Activated CD4-positive, alpha-beta T cell treated with anti-CD3 and anti-CD28 coated beads, Interleukin-2, amount 10 ng/mL, durations not matched to agents 24 days and 14 days (primary cell): ENCODE measurements around the gene JOSD1. TPM values are rescaled to one million over a fixed set of nuclear protein-coding genes. Genes with fewer than 3 reads are reported as not detected.

Experiments
- DNase-seq: peaks from one replicate; pipeline ENCODE4 v3.0.0; 2022
- H3K27ac Mint-ChIP-seq: one replicate; pipeline ENCODE4 v1.8.0; 2022; ENCODE audit warnings: mild to moderate bottlenecking, mixed read lengths
- H3K27me3 Mint-ChIP-seq: one replicate; pipeline ENCODE4 v1.8.0; 2022; ENCODE audit warnings: mixed read lengths
- H3K36me3 Mint-ChIP-seq: one replicate; pipeline ENCODE4 v1.8.0; 2022; ENCODE audit warnings: low read depth, mild to moderate bottlenecking, mixed read lengths
- H3K4me1 Mint-ChIP-seq: one replicate; pipeline ENCODE4 v1.8.0; 2021; ENCODE audit warnings: mixed read lengths
- H3K4me3 Mint-ChIP-seq: one replicate; pipeline ENCODE4 v1.8.0; 2022; ENCODE audit warnings: mild to moderate bottlenecking, moderate library complexity, mixed read lengths
- H3K9me3 Mint-ChIP-seq: one replicate; pipeline ENCODE4 v1.8.0; 2021; ENCODE audit warnings: mixed read lengths
- intact Hi-C: fragments of 100-400 bp; cut with micrococcal nuclease; formaldehyde crosslinking; loops from one replicate; pipeline ENCODE4 v1.15.1; 2023
- total RNA-seq: library from RNA; stranded (reverse); gene quantifications from 2 replicates; pipeline ENCODE4 v1.2.3, GENCODE V29; 2022

The JOSD1 gene
- total RNA-seq, 1 donor from 2014 or later: 90.4 TPM

- H3K4me1 Mint-ChIP-seq: peaks cover 40% of the 10 kb centered on the region
- H3K9me3 Mint-ChIP-seq: no peaks in the 10 kb centered on the region
- H3K27me3 Mint-ChIP-seq: no peaks in the 10 kb centered on the region
- intact Hi-C loops: no loop called here
- H3K36me3 Mint-ChIP-seq: peaks cover 76% of the 10 kb centered on the region
- DNase-seq: no peak
- peak overlapping the region; percentile 63 for H3K27ac Mint-ChIP-seq
- H3K4me3 Mint-ChIP-seq: no peak overlapping the region
These were observed 36.7 kb upstream of the JOSD1 start for GRCh38 chr22:38737302-38738060.

GRCh38 chr22:38736257-38736570 is 35.5 kb upstream of the JOSD1 start:
- peak overlapping the region; percentile 49 for H3K27ac Mint-ChIP-seq
- intact Hi-C loops: no loop called here
- no peaks in the 10 kb centered on the region for H3K9me3 Mint-ChIP-seq
- peaks cover 38% of the 10 kb centered on the region for H3K4me1 Mint-ChIP-seq
- H3K36me3 Mint-ChIP-seq: peaks cover 68% of the 10 kb centered on the region
- DNase-seq: no peak
- H3K4me3 Mint-ChIP-seq: no peak overlapping the region
- no peaks in the 10 kb centered on the region for H3K27me3 Mint-ChIP-seq

GRCh38 chr22:38735465-38736256 is 34.9 kb upstream of the JOSD1 start:
- Mint-ChIP-seq H3K27me3 (no peaks in the 10 kb centered on the region), H3K4me1 (peaks cover 35% of the 10 kb centered on the region), H3K27ac (peak overlapping the region; percentile 49), H3K9me3 (no peaks in the 10 kb centered on the region), H3K36me3 (peaks cover 67% of the 10 kb centered on the region), H3K4me3 (no peak overlapping the region)
- DNase-seq: peak; percentile 71
- intact Hi-C loops: no loop called here

- DNase-seq: no peak
- no peaks in the 10 kb centered on the region for H3K27me3 Mint-ChIP-seq
- H3K27ac Mint-ChIP-seq: peak overlapping the region; percentile 49
- no peak overlapping the region for H3K4me3 Mint-ChIP-seq
- H3K9me3 Mint-ChIP-seq: no peaks in the 10 kb centered on the region
- H3K36me3 Mint-ChIP-seq: peaks cover 71% of the 10 kb centered on the region
- peaks cover 35% of the 10 kb centered on the region for H3K4me1 Mint-ChIP-seq
- intact Hi-C loops: no loop called here
These were observed 34.4 kb upstream of the JOSD1 start for GRCh38 chr22:38735126-38735464.

GRCh38 chr22:38734421-38735100 is 33.8 kb upstream of the JOSD1 start:
- peak overlapping the region; percentile 49 for H3K27ac Mint-ChIP-seq
- H3K4me3 Mint-ChIP-seq: no peak overlapping the region
- H3K27me3 Mint-ChIP-seq: no peaks in the 10 kb centered on the region
- intact Hi-C loops: no loop called here
- peaks cover 70% of the 10 kb centered on the region for H3K36me3 Mint-ChIP-seq
- DNase-seq: no peak
- H3K4me1 Mint-ChIP-seq: peaks cover 35% of the 10 kb centered on the region
- H3K9me3 Mint-ChIP-seq: no peaks in the 10 kb centered on the region

- Mint-ChIP-seq H3K4me3 (no peak overlapping the region), H3K27ac (peak overlapping the region; percentile 56), H3K36me3 (peaks cover 70% of the 10 kb centered on the region), H3K4me1 (peaks cover 35% of the 10 kb centered on the region), H3K9me3 (no peaks in the 10 kb centered on the region), H3K27me3 (no peaks in the 10 kb centered on the region)
- no peak for DNase-seq
- intact Hi-C loops: no loop called here
These were observed 33.1 kb upstream of the JOSD1 start for GRCh38 chr22:38733724-38734381.

- H3K4me1 Mint-ChIP-seq: peaks cover 34% of the 10 kb centered on the region
- no peaks in the 10 kb centered on the region for H3K27me3 Mint-ChIP-seq
- H3K36me3 Mint-ChIP-seq: peaks cover 69% of the 10 kb centered on the region
- intact Hi-C loops: no loop called here
- peak; percentile 85 for DNase-seq
- no peaks in the 10 kb centered on the region for H3K9me3 Mint-ChIP-seq
- no peak overlapping the region for H3K4me3 Mint-ChIP-seq
- H3K27ac Mint-ChIP-seq: peak overlapping the region; percentile 56
These were observed 32.6 kb upstream of the JOSD1 start for GRCh38 chr22:38733329-38733723.

- H3K27me3 Mint-ChIP-seq: no peaks in the 10 kb centered on the region
- H3K9me3 Mint-ChIP-seq: no peaks in the 10 kb centered on the region
- no peak overlapping the region for H3K4me3 Mint-ChIP-seq
- intact Hi-C loops: no loop called here
- H3K27ac Mint-ChIP-seq: peak overlapping the region; percentile 48
- peaks cover 26% of the 10 kb centered on the region for H3K4me1 Mint-ChIP-seq
- H3K36me3 Mint-ChIP-seq: peaks cover 65% of the 10 kb centered on the region
- no peak for DNase-seq
These were observed 31.6 kb upstream of the JOSD1 start for GRCh38 chr22:38732251-38732815.

GRCh38 chr22:38731703-38732161 is 31.0 kb upstream of the JOSD1 start:
- Mint-ChIP-seq H3K36me3 (peaks cover 65% of the 10 kb centered on the region), H3K9me3 (no peaks in the 10 kb centered on the region), H3K27me3 (no peaks in the 10 kb centered on the region), H3K4me1 (peaks cover 23% of the 10 kb centered on the region), H3K4me3 (no peak overlapping the region), H3K27ac (peak overlapping the region; percentile 48)
- no peak for DNase-seq
- intact Hi-C loops: no loop called here

GRCh38 chr22:38730411-38730871 is 29.7 kb upstream of the JOSD1 start:
- H3K4me3 Mint-ChIP-seq: no peak overlapping the region
- no peaks in the 10 kb centered on the region for H3K9me3 Mint-ChIP-seq
- DNase-seq: no peak
- peak overlapping the region; percentile 59 for H3K27ac Mint-ChIP-seq
- intact Hi-C loops: no loop called here
- peaks cover 72% of the 10 kb centered on the region for H3K36me3 Mint-ChIP-seq
- peaks cover 18% of the 10 kb centered on the region for H3K4me1 Mint-ChIP-seq
- no peaks in the 10 kb centered on the region for H3K27me3 Mint-ChIP-seq

GRCh38 chr22:38729946-38730345 is 29.2 kb upstream of the JOSD1 start:
- H3K4me1 Mint-ChIP-seq: peaks cover 17% of the 10 kb centered on the region
- no peaks in the 10 kb centered on the region for H3K27me3 Mint-ChIP-seq
- H3K27ac Mint-ChIP-seq: peak overlapping the region; percentile 59
- H3K36me3 Mint-ChIP-seq: peaks cover 72% of the 10 kb centered on the region
- no peak for DNase-seq
- intact Hi-C loops: no loop called here
- H3K9me3 Mint-ChIP-seq: no peaks in the 10 kb centered on the region
- no peak overlapping the region for H3K4me3 Mint-ChIP-seq

- peak overlapping the region; percentile 48 for H3K27ac Mint-ChIP-seq
- H3K4me3 Mint-ChIP-seq: no peak overlapping the region
- no peaks in the 10 kb centered on the region for H3K27me3 Mint-ChIP-seq
- H3K9me3 Mint-ChIP-seq: no peaks in the 10 kb centered on the region
- H3K4me1 Mint-ChIP-seq: peaks cover 12% of the 10 kb centered on the region
- intact Hi-C loops: no loop called here
- no peak for DNase-seq
- H3K36me3 Mint-ChIP-seq: peaks cover 73% of the 10 kb centered on the region
These were observed 28.4 kb upstream of the JOSD1 start for GRCh38 chr22:38728871-38729796.
